EL (cell line): ENCODE results near the gene CST7.
A peak's percentile ranks its signal among the peaks of the same experiment; 100 is the strongest.
"Not testable (repeated sequence)": the region's sequence is repeated elsewhere in the genome, so short reads cannot be mapped to it uniquely, and the experiment has no call there.

Experiments
- DNase-seq: peaks from one replicate; pipeline ENCODE4 v3.0.0-alpha.2; 2016

The CST7 gene

GRCh38 chr20:24929867-24930723 is 19.0 kb upstream of the CST7 start:
- not testable (repeated sequence) for DNase-seq

- not testable (repeated sequence) for DNase-seq
Measured at GRCh38 chr20:24930724-24931688, 18.1 kb upstream of the CST7 start.

DNA sequence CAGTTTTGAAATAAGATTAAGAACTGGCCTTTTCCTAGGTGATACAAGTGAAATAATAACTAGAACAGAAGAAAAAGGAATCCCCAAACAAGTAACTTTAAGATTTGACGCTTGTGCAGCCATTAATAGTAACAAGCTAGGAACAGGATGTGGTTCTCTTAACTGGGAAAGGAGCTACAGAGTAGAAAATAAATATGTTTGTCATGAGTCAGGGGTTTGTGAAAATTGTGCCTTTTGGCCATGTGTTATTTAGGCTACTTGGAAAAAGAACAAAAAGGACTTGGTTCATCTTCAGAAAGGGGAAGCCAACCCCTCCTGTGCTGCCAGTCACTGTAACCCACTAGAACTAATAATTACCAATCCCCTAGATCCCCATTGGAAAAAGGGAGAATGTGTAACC is 17.2 kb upstream of the CST7 start:
- peak; percentile 19 for DNase-seq

DNA sequence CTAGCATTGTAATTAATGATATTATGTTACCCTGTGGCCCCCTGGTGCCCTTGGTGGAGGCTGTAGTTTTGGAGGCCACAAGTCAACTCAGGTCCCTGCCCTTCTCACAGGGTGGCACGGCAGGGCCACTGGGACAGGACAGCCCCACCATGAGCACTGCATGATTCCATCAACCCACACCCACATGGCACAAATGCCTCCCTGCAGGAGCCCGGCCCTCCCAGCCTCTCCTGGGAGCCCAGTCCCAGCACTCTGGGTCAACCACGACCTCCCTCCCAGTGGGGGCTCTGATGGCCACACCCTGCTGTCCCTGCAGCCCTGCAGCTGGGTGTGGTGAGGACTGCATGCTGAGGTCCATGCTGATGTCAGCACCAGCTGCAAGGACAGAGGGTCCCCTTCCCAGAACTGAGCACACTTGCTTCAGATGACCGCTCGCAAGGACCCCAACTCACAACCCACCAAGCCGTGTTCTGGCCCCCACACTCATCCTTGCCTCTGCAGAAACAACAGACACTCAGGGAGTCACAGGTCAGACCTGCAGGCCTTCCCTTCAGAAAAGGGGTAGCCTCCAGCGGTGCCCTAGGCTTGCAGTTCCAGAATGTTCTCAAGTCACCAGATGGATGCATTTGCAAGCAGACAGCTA is 15.7 kb upstream of the CST7 start:
- no peak for DNase-seq

GRCh38 chr20:24934101-24934661 is 14.9 kb upstream of the CST7 start:
- no peak for DNase-seq

GRCh38 chr20:24934716-24935115 is 14.4 kb upstream of the CST7 start:
- DNase-seq = no peak

GRCh38 chr20:24935140-24935539 is 13.9 kb upstream of the CST7 start:
- no peak for DNase-seq

GRCh38 chr20:24935766-24936525 is 13.1 kb upstream of the CST7 start:
- DNase-seq = no peak

DNA sequence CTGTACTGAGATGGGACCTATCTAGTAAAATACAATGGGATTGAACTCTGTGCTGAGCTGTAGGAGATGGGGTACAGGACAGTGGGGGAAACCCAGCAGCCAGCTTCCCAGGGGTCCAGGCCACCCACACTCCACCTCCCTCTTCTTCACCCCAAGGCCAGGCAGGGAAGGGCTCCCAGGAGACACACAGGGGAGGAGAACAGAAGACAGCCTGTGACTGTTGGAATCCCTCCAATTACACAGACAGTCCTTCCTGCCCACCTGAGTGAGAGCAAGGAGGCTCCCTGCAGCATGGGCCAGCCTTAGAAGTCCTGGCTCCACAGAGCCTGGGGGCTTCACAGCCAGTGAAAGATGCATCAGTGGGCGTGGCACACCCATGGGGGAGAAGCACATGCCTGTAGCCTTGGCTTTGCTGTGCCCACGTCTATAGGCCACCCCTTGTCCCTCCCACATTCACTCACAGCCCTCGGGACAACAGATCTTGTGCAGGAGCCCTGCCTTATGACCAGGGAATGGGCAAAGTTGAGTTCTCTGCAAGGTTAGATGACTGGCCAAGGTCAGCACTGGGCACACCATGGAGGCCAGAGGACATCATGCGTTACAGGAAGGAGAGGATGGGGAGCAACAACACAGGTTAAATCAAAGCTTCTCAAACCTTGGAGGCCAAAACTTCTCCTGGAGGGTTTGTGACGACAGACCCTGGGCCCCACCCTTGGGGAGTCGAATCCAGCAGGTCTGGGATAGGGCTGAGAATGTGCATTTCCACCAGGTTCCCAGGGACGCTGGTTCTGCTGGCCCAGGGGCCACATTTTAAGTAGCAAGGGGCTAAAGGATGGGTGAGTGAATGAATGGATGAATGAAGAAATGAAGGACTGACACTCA is 12.3 kb upstream of the CST7 start:
- DNase-seq = no peak

GRCh38 chr20:24937579-24937978 is 11.5 kb upstream of the CST7 start:
- no peak for DNase-seq

DNA sequence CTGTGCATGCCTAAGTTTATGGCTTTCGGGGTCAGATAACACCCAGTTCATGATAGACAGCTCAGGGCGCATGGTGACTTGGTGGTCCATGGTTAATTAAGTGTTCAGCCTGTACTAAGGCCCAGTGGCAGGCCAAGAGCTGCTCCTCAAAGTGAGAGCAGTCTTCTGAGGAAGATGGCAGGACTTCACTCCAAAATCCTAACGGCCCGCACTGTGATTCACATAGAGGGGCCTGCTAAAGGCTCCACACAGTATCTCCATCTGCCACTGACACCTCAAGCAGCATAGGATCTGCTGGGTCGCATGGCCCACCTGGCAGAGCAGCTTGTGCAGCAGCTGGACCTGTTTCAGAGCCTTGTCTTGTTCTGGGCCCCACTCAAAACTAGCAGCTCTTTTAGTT is 10.6 kb upstream of the CST7 start:
- no peak for DNase-seq

DNA sequence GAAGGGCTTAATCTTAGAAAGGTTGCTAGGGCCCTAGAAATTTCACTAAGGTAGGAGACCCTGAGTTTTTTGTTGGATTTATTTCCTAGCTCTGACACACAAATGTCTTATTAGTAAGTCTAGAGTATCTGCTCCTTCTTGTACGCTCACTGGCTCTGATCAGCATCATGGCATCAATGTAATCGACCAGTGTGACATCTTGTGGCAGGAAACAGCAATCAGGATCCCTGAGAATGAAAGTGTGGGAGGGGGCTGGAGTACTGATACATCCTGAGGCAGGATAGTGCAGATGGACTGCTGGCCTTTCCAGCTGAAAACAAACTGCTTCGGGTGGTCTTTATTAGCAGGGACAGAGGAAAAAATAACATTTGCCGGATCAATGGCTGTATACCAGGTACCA is 10.0 kb upstream of the CST7 start:
- DNase-seq = no peak

- DNase-seq = no peak
Measured at GRCh38 chr20:24942679-24943078, 6.4 kb upstream of the CST7 start.

DNA sequence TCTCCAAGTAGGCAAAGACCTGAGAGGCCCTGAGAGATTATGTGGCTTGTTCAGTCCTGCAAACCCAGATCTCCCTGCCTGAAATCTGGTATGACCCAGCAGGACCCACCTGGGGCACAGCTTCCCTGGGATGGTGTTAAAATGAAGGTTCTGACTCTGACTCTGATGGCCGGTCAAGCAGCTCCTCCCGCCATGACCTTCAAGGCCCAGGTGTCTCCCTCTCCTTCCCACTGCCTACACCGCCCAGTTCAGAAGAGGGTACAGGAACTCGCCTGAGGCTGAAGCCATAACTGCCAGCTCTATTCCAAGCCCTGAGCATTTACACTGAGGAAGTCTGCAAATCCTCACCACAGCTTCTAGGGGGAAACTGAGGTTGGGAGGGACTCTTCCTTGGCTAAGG is 5.9 kb upstream of the CST7 start:
- no peak for DNase-seq

- DNase-seq = no peak
Measured at GRCh38 chr20:24943731-24944130, 5.3 kb upstream of the CST7 start.

DNA sequence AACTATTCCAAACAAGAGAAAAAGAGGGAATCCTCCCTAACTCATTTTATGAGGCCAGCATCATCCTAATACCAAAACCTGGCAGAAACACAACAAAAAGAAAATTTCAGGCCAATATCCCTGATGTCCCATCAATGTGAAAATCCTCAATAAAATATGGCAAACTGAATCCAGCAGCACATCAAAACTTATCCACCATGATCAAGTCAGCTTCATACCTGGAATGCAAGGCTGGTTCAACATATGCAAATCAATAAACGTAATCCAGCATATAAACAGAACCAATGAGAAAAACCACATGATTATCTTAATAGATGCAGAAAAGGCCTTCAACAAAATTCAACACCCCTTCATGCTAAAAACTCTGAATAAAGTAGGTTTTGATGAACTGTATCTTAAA is 2.7 kb upstream of the CST7 start:
- DNase-seq = not testable (repeated sequence)

- DNase-seq = not testable (repeated sequence)
Measured at GRCh38 chr20:24948396-24948938, 602 bp upstream of the CST7 start.

- no peak for DNase-seq
Measured at GRCh38 chr20:24949756-24950127, 673 bp downstream of the CST7 start.

DNA sequence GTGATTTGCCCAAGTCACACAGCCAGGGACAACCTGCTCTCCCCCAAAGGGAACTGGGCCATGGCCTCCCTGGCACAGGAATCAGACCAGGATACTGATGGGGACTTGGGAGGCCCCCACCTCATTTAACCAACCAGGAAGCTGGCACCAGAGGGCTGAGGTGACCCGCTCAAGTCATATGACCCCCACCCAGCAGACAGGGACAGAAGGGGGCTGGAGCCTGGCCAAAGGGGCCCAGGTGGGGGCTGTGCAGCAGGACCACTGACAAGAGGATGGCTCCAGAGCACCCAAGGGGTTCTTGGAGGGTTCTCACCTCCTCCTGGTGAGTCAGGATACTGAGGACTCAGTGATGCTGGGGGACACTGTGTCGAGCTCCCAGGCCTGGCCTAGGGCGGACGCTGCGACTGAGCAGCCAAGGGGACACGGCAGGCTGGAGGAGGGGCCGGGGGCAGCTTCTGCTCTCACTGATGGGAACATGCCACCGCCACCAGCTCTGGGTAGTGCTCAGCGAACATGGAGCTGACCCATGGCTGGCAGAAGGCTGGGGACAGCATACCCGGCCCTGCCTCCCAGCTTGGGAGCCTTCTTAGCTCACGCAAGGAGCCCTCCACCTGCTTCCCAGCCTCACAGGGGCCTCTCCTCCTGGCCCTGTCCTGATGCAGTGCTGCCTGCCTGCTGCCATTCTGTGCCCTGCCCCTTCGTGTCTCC is 1.2 kb downstream of the CST7 start:
- DNase-seq = no peak

- DNase-seq = no peak
Measured at GRCh38 chr20:24950836-24951525, 1.9 kb downstream of the CST7 start.
